Adipocyte (in vitro differentiated cells): ENCODE measurements around the gene DCAF15.

Experiments used
- DNase-seq: peaks from one replicate; pipeline ENCODE4 v3.0.0-alpha.2; 2015; ENCODE audit warnings: low read depth
- H3K27me3 ChIP-seq: replicated peaks from 2 replicates; pipeline ENCODE4 v1.7.0; 2013; ENCODE audit warnings: mild to moderate bottlenecking, low read length, moderate library complexity; ENCODE audit not compliant: control insufficient read depth, insufficient read depth
- H3K36me3 ChIP-seq: 2 replicates; pipeline ENCODE4 v1.7.0; 2013; ENCODE audit warnings: low read length, mild to moderate bottlenecking, moderate library complexity; ENCODE audit not compliant: control insufficient read depth, insufficient read depth, severe bottlenecking
- H3K4me1 ChIP-seq: 2 replicates; pipeline ENCODE4 v1.7.0; 2013; ENCODE audit warnings: mild to moderate bottlenecking, low read length, moderate library complexity; ENCODE audit not compliant: control insufficient read depth, insufficient read depth
- H3K4me3 ChIP-seq: 2 replicates; pipeline ENCODE4 v1.7.0; 2013; ENCODE audit warnings: mild to moderate bottlenecking, low read length, moderate library complexity
- H3K9ac ChIP-seq: 2 replicates; pipeline ENCODE4 v1.7.0; 2013; ENCODE audit warnings: mild to moderate bottlenecking, low read length, moderate library complexity
- H3K9me3 ChIP-seq: 2 replicates; pipeline ENCODE4 v1.7.0; 2013; ENCODE audit warnings: mild to moderate bottlenecking, low read length, moderate library complexity; ENCODE audit not compliant: control insufficient read depth

DCAF15 gene

DNA sequence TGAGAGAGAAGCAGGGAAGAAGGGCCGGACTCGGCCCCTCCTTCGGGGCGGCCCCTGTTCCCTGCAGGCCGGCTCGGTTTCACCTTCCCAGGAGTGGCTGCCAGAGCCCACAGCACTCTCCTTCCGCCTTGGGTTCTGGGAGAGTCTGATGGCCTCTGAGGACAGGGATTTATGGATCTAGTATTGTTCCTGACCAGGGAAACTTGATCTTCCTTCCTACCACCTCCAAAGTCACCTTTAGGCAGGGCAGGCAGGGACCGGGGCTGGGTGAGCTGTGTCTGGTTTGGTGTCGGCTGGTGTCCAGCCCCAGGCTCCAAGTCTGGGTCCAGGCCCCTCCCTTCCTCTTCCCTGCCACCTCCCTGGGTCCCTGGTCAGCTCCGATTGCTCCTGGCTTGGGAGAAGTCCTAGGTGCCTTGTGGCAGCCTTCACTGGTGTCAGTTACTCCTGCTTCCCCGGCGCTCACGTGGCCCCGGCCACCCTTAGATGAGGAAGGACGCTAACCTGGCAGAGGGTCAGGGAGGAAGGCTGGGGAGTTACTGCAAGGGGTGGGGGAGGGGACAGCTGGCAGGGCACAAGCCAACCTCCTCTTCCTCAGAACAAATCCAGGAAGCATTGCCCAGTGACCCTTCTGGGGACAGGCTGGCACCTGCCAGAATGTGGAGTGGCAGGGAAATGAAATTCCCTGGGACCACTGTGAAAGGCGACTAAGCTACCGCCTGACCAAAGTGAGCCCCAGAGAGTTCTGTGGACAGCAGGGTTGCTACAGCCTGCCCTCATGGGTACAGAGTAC lies 35.0 kb downstream of the DCAF15 start:
- H3K4me3 ChIP-seq: no peak overlapping the region
- H3K9ac ChIP-seq: peak overlapping the region; percentile 48
- H3K9me3 ChIP-seq: no peaks in the 10 kb centered on the region
- no peaks in the 10 kb centered on the region for H3K4me1 ChIP-seq
- no peak for DNase-seq
- H3K36me3 ChIP-seq: no peaks in the 10 kb centered on the region
- no peaks in the 10 kb centered on the region for H3K27me3 ChIP-seq

DNA sequence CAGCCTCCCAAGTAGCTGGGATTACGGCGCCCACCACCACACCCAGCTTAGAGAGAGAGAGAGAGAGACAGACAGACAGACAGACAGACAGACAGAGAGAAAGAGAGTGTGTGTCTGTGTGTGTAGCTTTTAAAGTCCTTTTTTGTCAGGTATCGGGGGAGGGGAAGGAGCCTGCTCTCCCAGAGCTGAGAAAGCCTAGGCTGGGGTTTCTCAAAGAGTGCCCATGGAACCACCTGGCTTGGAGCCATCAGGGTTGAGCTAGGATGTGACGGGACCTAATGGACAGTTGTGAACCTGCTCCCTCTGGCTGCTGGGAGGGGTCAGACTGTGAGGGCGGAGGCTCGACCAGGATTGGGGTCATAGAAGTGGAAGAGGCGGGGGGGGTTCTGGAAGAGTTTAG lies 37.2 kb downstream of the DCAF15 start:
- Histone ChIP-seq H3K9me3 (no peaks in the 10 kb centered on the region), H3K9ac (no peak overlapping the region), H3K36me3 (no peaks in the 10 kb centered on the region), H3K4me3 (no peak overlapping the region), H3K4me1 (no peaks in the 10 kb centered on the region), H3K27me3 (no peaks in the 10 kb centered on the region)
- no peak for DNase-seq

DNA sequence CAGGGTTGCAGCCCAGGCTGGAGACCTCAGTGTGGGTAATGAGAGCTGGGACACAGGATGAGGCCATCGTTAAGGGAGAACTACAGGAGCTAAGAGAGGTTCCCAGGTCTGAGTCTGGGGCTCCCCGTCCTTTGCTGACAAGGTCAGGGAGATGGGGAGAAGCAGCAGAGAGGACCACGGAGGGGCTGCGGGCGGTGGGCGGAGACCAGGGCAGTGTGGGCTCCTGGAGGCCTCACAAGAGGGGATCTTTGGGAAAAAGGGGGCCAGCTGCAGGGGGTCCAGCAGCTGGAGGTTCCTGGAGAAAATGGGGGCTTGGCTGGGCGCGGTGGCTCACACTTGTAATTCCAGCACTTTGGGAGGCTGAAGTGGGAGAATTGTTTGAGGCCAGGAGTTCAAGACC lies 37.8 kb downstream of the DCAF15 start:
- no peaks in the 10 kb centered on the region for H3K9me3 ChIP-seq
- H3K4me1 ChIP-seq: peaks cover 3% of the 10 kb centered on the region
- no peak overlapping the region for H3K9ac ChIP-seq
- H3K36me3 ChIP-seq: no peaks in the 10 kb centered on the region
- H3K27me3 ChIP-seq: no peaks in the 10 kb centered on the region
- no peak overlapping the region for H3K4me3 ChIP-seq
- DNase-seq: no peak

DNA sequence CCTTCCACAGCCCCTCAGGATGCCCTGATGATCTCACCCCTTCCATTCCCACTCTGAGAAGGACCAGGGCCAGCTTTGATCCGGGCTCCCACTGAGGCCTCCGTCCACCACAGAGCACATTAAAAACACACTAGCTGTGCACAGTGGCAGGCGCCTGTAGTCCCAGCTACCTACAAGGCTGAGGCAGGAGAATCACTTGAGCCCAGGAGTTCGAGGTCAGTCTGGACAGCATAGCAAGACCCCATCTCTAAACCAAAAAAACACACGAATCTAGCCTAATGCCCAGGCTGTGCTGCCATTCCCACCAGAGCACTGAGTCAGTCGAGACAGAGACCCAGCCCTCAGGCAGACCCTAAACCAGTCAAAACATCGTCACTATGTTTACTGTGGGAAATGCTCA lies 39.7 kb downstream of the DCAF15 start:
- H3K36me3 ChIP-seq: no peaks in the 10 kb centered on the region
- no peak overlapping the region for H3K9ac ChIP-seq
- no peak overlapping the region for H3K4me3 ChIP-seq
- no peak for DNase-seq
- H3K27me3 ChIP-seq: no peaks in the 10 kb centered on the region
- H3K4me1 ChIP-seq: peaks cover 8% of the 10 kb centered on the region
- no peaks in the 10 kb centered on the region for H3K9me3 ChIP-seq

DNA sequence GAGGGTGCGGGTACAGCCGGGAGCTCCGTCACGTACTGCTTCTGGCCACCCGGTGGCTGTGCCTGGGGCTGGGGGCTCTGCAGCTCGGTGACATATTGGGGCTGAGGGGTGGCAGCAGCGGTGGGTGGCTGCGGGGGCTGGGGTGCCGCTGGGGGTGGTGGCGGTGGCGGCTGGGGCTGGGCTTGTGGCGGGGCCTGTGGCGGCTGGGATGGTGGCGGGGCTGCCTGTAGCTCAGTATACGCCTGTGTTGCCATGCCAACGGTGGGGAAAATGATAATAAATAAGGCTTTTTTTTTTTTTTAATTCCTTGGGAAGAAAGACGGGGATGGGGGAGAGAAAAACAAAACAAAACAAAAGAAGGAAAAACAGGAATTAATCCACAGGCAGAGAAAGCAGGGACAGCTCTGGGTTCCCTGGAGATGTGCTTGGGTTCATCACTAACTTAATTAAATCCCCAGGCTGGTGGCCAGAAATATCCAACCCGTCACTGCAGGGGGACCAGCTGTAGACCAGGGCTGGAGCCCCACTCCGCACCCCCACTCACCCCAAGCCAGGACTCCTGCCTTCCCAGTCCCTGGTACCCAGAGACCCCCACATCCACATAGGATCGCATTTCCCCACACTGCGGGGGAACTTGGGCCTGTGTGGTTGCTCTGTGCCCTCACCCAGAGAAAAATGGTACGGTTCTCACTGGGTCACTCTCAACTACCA lies 41.4 kb downstream of the DCAF15 start:
- Histone ChIP-seq H3K4me1 (peaks cover 8% of the 10 kb centered on the region), H3K4me3 (no peak overlapping the region), H3K9ac (no peak overlapping the region), H3K36me3 (no peaks in the 10 kb centered on the region), H3K27me3 (no peaks in the 10 kb centered on the region), H3K9me3 (peaks cover 4% of the 10 kb centered on the region)
- DNase-seq: no peak

DNA sequence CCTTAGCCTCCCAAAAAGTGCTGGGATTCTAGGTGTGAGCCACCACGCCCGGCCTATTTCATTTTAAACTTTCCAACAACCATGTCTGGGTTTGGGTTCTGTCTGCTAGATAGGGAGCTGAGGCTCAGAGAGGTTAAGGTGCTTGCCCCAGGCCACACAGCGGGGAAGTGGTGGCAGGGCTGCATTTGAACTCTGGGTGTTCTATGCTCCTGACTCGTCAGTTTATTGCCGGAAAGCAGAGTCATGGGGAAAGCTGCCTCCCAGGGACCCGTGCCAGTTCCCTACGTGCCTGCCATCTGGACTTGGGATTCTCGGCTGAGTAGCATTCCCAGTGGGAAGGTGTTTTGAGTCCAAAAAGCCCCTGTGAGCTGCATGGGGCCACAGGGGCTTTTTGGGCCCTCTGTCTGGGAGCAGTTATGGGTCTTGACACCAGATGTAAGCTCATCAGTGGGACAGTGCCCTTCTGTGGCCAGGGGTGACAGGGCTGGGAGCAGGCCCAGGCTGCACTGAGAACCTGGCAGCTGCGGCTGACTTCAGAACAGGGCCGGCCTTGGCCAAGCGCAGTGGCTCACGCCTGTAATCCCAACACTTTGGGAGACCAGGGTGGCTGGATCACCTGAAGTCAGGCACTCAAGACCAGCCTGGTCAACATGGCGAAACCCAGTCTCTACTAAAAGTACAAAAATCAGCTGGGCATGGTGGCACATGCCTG lies 42.9 kb downstream of the DCAF15 start:
- Histone ChIP-seq H3K9ac (no peak overlapping the region), H3K36me3 (no peaks in the 10 kb centered on the region), H3K9me3 (peaks cover 10% of the 10 kb centered on the region), H3K4me3 (no peak overlapping the region), H3K27me3 (no peaks in the 10 kb centered on the region), H3K4me1 (peaks cover 8% of the 10 kb centered on the region)
- no peak for DNase-seq

DNA sequence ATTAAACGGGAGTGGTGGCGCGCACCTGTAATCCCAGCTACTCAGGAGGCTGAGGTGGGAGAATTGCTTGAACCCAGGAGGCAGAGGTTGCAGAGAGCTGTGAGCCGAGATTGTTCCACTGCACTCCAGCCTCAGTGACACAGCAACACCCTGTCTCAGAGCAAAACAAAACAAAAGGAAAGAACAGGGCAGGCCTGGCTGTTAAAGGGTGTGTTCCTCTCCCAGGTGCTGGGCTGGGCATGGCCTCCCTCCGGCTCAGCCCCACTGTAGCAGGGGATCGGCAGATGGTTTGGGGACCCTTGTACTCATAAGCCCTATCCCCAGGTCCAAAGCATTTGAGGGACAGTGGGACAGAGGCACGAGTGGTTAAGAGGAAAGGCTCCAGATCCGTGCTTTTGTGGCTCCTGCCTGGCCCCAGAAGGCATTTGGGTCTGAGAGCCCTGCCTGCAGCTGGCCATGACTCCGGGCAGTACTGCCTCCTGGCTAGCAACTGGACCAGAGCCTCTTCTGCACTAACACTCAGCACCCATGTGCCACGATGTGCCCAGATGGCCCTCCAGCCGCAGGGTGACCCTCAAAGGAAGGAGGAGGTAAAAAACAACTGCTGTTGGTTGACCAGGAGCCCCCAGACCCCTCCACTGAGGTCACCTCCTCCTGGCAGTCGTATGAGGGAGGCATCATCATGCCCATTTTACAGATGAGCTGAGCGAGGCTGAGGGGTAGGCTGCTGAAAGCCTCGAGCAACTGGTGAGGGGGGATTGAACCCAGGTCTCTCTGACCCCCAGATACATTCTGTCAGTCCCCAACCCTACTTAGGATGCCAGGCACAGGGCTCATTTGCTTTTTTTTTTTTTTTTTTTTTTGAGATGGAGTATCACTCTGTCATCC lies 43.8 kb downstream of the DCAF15 start:
- Histone ChIP-seq H3K9me3 (peaks cover 10% of the 10 kb centered on the region), H3K27me3 (no peaks in the 10 kb centered on the region), H3K4me3 (no peak overlapping the region), H3K9ac (no peak overlapping the region), H3K36me3 (no peaks in the 10 kb centered on the region), H3K4me1 (peaks cover 8% of the 10 kb centered on the region)
- no peak for DNase-seq

DNA sequence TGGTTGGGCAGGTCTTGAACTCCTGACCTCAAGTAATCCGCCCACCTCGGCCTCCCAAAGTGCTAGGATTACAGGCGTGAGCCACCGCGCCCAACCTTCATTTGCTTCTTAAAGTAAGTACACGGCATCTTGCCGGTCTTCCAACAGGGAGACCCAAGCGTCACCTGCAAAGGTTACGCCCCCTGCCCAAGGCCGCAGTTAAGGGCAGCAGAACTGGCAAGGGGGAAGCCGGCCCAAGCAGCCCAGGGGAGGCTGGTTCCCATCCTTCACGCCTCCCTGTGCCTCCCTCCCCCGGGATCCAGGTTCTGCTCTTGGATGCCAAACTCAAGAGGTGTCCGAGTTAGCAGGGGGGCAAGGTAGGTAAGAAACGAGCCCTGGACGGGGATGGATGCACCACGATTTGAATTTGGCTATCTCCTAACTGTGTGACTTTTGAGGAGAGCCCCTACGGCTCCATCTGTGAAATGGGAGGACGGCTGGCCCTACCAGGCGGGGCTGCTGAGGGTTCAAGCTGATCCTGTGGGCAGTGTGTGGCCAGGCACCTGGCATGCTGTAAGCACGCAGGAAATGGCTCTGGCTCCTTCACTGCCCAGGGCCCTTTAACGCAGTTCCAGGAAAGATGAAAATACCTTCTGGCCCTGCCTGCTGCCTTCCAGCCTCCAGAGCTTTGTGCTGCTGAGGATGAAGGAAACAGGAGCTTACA lies 44.8 kb downstream of the DCAF15 start:
- H3K4me3 ChIP-seq: no peak overlapping the region
- H3K9ac ChIP-seq: no peak overlapping the region
- H3K36me3 ChIP-seq: no peaks in the 10 kb centered on the region
- peaks cover 10% of the 10 kb centered on the region for H3K9me3 ChIP-seq
- no peak for DNase-seq
- no peaks in the 10 kb centered on the region for H3K27me3 ChIP-seq
- H3K4me1 ChIP-seq: peaks cover 8% of the 10 kb centered on the region

DNA sequence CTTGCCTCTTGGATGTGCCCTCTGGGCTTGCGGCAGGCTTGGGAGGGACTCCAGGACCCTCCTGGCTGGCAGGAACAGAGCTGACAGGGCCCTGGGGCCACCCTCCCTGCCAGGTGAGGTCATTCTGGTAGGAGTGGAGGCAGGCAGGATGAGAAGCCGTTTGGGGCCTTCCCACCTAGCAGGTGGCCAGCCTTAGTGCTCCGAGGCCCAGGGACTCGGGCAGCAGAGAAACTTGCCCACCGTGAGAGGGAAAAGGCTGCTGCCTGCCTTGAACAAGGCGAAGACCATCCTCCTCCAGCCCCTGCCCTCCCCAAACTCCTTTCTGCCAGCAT lies 45.3 kb downstream of the DCAF15 start:
- Histone ChIP-seq H3K4me3 (no peak overlapping the region), H3K9ac (no peak overlapping the region), H3K36me3 (no peaks in the 10 kb centered on the region), H3K4me1 (peaks cover 8% of the 10 kb centered on the region), H3K9me3 (peaks cover 10% of the 10 kb centered on the region), H3K27me3 (no peaks in the 10 kb centered on the region)
- DNase-seq: no peak

DNA sequence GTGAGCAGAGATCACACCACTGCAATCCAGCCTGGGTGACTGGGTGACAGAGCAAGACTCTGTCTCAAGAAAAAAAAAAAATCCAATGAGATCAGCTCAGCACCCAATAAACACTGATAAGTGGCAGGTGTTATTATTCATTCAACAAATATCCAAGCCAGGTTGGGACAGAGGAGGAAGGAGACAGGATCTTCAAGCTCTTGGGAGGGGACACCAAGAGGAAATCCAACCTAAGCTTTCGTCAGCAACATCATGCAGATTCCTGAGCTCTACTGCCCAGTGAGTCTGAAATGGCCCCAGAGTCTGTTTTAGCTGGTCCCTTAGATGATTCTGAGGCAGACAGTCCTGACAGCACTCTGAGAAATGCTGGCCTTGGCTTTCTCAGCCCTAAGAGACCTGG lies 46.1 kb downstream of the DCAF15 start:
- Histone ChIP-seq H3K4me1 (peaks cover 10% of the 10 kb centered on the region), H3K9me3 (peaks cover 10% of the 10 kb centered on the region), H3K36me3 (no peaks in the 10 kb centered on the region), H3K9ac (no peak overlapping the region), H3K4me3 (no peak overlapping the region), H3K27me3 (no peaks in the 10 kb centered on the region)
- DNase-seq: no peak
